Sciatic nerve (tissue), 2 donors: Measurements from ENCODE around the gene KCNMA1. TPM values are rescaled to one million over a fixed set of nuclear protein-coding genes. Genes with fewer than 3 reads are reported as not detected.
A peak's percentile ranks its signal among the peaks of the same experiment; 100 is the strongest.

Source experiments
- ATAC-seq: fragments of 200-7000 bp; cut with Tn5 transposase; one replicate; pipeline ENCODE4 v1.9.1; 2020; ENCODE audit warnings: mild to moderate bottlenecking, moderate library complexity
- DNase-seq: peaks from one replicate; pipeline ENCODE4 v3.0.0-alpha.2; 2020; ENCODE audit warnings: low spot score
- intact Hi-C: fragments of 100-400 bp; cut with DNase I; formaldehyde crosslinking; loops from one replicate; pipeline ENCODE4 v1.14.2; 2022
- total RNA-seq: library from RNA; stranded (reverse); fragmentation: NEBNext Ultra II Directional; extraction: Animal tissue kit (Norgen Biotek cat#: 25700); gene quantifications from one replicate; pipeline ENCODE4 v1.2.1, GENCODE V29; 2021
- donor health status: DM: no; HTN: no; CAD: no.
- donor health status: DM: no; HTN: no; CAD: no.

The KCNMA1 gene
- total RNA-seq, 1 donor from 2014 or later, result 10.7 TPM

DNA sequence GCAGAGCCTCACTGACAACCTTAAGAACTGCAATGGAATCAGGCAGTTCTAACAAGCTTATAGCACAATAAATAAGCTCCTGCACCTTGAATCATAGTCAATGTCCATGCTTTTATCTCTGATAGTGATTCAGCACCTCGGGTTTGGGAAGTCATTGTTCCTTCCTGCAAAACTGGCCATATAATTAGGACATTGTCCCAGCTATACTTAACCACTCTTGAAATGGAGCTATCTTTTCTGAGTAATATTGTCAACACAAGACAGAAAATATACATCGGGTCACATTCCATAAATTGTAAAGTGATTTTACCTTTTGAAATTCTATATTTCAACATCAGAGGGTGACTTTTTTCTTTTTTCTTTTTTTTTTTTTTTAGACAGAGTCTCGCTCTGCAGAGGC is 682.8 kb downstream of the KCNMA1 start:
- intact Hi-C loops, result no loop called here
- no peak for ATAC-seq
- DNase-seq, result no peak

GRCh38 chr10:76950354-76950753 is 687.3 kb downstream of the KCNMA1 start:
- intact Hi-C loops, result no loop called here
- no peak for ATAC-seq

DNA sequence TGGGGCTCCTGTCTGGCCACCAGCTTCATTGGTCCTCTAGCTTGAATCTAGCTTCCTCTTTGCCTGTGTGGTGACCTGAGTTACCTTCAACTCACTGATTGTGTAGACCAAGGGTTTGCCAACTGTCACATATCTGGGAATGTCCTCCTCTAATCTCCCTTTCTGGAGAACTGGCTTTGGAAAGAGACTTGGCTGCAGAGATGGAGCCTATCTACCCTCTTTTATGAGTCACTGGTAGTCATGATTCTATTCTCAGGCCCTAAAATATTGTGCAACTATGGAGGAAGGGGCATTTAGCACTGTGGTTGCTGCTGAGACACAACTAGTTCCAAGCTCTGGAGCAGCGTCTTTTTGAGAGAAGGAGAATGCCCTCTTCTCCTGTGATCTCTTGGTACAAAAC is 691.3 kb downstream of the KCNMA1 start:
- intact Hi-C loops, result no loop called here
- DNase-seq, result no peak
- ATAC-seq, result no peak

More at GRCh38 chr10:76950354-76950753, 687.3 kb downstream of the KCNMA1 start:
- no peak for DNase-seq

- intact Hi-C loops, result no loop called here
- ATAC-seq, result no peak
- no peak for DNase-seq
Measured at GRCh38 chr10:76945166-76945565, 692.4 kb downstream of the KCNMA1 start.

DNA sequence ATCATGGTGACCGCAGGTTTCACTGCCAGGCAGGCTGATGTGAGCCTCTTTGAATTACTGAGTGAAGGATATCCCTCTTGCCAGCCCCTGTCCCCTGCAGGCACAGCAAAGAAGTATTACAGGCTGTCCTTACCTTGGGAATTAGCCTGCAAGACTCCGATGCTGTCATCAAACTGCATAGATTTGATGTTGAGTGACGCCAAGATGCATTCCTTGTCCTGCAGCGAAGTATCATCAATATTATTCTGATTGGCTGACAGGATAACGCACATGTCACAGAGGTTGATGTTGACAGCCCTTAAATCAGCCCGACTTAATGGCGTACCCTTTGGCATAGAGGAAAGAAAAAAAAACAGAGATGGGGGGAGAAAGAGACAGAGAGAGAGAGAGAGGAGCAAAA is 693.0 kb downstream of the KCNMA1 start:
- ATAC-seq (no peak), DNase-seq (no peak)
- intact Hi-C loops, result no loop called here

DNA sequence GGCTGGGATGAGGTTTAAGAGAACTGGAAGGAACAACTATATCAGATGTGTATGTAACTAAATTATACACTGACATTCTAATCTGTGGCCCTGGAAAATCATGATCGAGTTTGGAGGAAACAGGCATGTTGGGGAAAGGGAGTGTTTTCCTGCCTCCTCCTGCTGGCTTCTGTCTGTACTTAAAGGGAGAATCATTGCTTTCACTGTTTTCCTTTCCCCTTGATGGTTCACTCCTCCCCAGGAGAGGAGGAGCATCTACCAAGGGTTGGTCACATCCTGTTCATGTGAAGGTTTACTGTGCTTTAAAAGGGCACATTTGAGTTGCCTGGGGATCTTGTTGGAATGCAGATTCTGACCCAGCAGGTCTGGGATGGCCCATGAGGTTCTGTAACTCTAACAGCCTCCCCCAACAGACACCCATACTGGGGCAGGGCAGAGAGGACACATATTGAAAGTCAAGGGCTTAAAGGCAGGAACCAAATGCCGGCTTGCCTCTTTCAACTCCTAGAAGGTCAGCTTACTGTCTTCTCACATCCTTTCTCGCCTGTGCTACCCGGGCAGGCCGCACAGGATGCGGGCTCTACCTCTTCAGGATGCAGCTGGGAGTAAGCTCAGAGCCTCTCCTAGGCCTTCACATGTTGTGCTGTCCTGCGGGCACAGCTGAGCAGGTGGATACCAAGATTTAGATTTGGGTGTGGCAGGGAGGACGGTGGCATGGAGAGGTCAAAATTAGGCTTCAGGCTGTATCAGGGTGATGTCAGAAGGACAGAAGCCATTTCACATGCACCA is 694.8 kb downstream of the KCNMA1 start:
- DNase-seq (no peak), ATAC-seq (no peak)
- intact Hi-C loops, result no loop called here

DNA sequence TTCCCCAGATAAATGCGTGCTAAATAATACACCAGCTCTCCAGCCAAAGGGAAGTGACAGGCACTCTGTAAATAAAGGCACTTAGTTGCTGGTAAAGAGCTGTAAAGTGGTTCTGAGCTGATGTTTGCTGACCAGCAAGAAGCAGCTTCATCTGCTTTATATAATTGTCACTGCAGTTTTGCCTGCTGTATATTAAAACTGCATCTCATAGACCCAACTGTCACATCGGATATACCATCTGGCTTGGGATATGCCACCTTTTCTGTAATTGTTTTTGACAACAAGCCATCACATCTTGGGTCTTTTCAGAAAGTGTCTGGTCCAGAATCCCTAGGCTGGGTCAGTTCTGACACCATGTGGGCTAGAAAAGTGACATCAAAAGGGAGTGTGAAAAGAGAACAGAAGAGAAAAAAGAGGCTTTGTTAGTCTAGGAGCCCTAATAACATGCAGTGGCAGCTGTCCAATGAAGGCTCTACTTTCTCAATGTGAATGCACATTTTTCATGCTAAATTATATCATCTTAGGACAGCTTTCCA is 697.6 kb downstream of the KCNMA1 start:
- DNase-seq (no peak), ATAC-seq (no peak)
- intact Hi-C loops, result no loop called here

GRCh38 chr10:76937181-76937600 is 700.4 kb downstream of the KCNMA1 start:
- intact Hi-C loops, result no loop called here

GRCh38 chr10:76935941-76936613 is 701.5 kb downstream of the KCNMA1 start:
- no peak for ATAC-seq
- DNase-seq, result no peak
- intact Hi-C loops, result no loop called here

More at GRCh38 chr10:76937181-76937600, 700.4 kb downstream of the KCNMA1 start:
- ATAC-seq (no peak), DNase-seq (no peak)

- no peak for DNase-seq
- intact Hi-C loops, result no loop called here
- ATAC-seq, result no peak
Measured at GRCh38 chr10:76928565-76928964, 709.0 kb downstream of the KCNMA1 start.

DNA sequence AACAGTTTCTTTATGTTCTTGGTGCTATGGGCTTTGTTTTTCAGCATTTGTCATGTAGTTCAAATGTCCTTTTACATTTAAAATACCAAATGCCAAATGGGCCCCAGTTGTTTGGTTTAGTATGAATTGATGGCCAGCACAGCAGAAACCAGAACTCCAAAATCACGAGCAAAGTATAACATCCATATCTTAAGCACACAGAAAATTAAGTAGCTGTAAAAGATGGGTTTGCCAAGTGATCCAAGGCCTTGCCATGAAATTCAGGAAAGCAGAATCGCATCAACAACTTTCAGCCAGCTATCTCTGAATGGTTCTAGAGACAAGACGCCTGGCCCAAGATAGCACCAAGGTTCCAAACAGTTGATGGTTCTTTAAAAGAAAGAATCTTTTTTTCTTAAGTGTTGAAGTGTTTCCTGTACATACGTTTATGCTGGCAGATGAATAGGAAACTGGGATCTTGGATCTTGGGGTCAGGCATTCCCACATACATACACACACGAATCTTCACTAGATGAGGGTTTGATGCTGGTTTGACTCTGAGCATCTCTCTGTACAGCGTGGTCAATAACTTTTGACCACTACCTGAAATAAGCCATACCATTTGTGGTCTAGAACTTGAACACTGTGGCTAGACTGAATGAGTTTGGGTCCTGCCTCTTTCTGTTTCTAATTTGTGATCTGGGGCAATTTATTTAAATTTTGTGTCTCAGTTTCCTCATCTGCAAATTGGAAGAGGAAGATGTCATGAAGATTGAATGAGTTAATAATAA is 711.8 kb downstream of the KCNMA1 start:
- ATAC-seq (no peak), DNase-seq (no peak)
- intact Hi-C loops, result no loop called here

DNA sequence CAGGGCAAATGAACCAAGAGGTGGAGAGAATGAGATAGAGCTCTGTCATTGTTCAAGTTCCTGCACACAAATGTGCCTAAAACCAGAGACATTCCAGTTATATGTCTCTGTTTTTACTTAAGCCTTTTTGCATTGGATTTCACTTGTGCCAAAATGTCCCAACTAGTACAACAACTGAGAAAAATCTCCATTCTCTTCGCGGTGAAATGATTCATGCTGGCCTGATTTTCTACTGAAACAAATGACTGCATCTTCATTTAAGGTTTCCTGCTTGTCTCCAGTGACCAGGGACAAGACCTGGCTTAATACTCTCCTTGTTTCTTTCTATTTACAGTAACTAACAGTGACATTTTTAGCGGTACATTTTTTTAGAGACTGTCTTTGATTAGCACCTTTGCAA is 714.9 kb downstream of the KCNMA1 start:
- ATAC-seq (no peak), DNase-seq (no peak)
- intact Hi-C loops, result no loop called here

GRCh38 chr10:76921383-76922010 is 716.1 kb downstream of the KCNMA1 start:
- DNase-seq (no peak), ATAC-seq (peak; percentile 36)
- intact Hi-C loops, result no loop called here

- no peak for ATAC-seq
- intact Hi-C loops, result no loop called here
- no peak for DNase-seq
Measured at GRCh38 chr10:76920581-76920980, 717.0 kb downstream of the KCNMA1 start.

- intact Hi-C loops, result no loop called here
- DNase-seq (no peak), ATAC-seq (no peak)
Measured at GRCh38 chr10:76918106-76918505, 719.5 kb downstream of the KCNMA1 start.

GRCh38 chr10:76917071-76917470 is 720.5 kb downstream of the KCNMA1 start:
- ATAC-seq (no peak), DNase-seq (no peak)
- intact Hi-C loops, result no loop called here

- DNase-seq (no peak), ATAC-seq (no peak)
- intact Hi-C loops, result no loop called here
Measured at GRCh38 chr10:76916536-76916935, 721.1 kb downstream of the KCNMA1 start.

DNA sequence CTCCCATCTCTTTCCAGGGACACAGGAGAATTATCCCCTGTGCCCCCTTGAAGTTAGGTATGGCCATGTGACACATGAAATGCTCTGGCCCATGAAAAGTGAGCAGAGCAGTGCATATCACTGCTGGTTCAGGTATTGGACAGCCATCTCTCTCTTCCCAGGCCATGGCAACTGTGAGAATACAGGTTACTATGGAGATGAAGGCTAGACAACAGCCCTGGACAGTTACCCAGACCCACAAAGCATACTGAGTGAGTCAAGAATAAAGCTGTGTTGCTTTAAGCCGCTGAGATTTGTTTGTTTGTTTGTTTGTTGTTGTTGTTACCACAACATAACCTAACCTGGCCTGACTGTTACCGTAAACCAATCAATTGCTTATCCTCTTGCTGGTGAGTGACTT is 722.3 kb downstream of the KCNMA1 start:
- intact Hi-C loops, result no loop called here
- ATAC-seq (no peak), DNase-seq (no peak)

DNA sequence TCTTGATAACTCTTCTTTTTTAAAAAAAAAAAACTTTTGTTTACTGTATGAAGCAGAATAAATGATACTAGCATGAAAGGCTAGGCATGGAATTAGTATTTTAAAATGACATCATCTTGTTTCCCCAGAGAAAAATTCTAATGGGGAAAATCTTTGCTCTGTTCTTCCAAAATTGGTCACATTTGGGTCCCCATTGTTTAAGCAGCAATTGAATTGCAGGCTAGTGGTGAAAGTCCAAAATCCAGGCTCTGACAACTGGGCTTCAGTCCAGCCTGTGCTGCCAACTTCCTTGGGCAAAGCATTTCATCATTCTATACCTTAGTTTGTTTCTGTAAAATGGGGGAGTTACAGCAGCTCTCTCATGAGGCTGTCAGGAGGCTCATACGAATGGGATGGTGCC is 726.4 kb downstream of the KCNMA1 start:
- intact Hi-C loops, result no loop called here
- ATAC-seq (no peak), DNase-seq (no peak)
